ENCODE measurements around the gene XIRP2. TPM values are rescaled to one million over a fixed set of nuclear protein-coding genes. Genes with fewer than 3 reads are reported as not detected.

XIRP2 gene
- total RNA-seq, 1 donor from 2014 or later = not detected

- no peaks in the 10 kb centered on the region for H3K27me3 ChIP-seq
- H3K4me2 ChIP-seq = no peak overlapping the region
- H3F3A ChIP-seq (ENCODE audit: low read depth) = no peaks in the 10 kb centered on the region
- H3K79me2 ChIP-seq (ENCODE audit: low read depth) = no peaks in the 10 kb centered on the region
- no peak for DNase-seq (ENCODE audit: low spot score)
- H3K4me1 ChIP-seq = no peaks in the 10 kb centered on the region
- H3K4me3 Mint-ChIP-seq = no peak overlapping the region
- no peaks in the 10 kb centered on the region for H3K4me1 Mint-ChIP-seq
- TF ChIP-seq EZH2 (IDR thresholded peaks at IDR 0.05) = no peak
- TF ChIP-seq, protein P1, sequence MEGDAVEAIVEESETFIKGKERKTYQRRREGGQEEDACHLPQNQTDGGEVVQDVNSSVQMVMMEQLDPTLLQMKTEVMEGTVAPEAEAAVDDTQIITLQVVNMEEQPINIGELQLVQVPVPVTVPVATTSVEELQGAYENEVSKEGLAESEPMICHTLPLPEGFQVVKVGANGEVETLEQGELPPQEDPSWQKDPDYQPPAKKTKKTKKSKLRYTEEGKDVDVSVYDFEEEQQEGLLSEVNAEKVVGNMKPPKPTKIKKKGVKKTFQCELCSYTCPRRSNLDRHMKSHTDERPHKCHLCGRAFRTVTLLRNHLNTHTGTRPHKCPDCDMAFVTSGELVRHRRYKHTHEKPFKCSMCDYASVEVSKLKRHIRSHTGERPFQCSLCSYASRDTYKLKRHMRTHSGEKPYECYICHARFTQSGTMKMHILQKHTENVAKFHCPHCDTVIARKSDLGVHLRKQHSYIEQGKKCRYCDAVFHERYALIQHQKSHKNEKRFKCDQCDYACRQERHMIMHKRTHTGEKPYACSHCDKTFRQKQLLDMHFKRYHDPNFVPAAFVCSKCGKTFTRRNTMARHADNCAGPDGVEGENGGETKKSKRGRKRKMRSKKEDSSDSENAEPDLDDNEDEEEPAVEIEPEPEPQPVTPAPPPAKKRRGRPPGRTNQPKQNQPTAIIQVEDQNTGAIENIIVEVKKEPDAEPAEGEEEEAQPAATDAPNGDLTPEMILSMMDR (IDR thresholded peaks at IDR 0.05) = no peak
- no peak for TF ChIP-seq EZH2phosphoT487 (IDR thresholded peaks at IDR 0.05)
- peaks cover under 1% of the 10 kb centered on the region for H3K9me3 ChIP-seq (ENCODE audit: low read depth)
- H3K36me3 ChIP-seq = no peaks in the 10 kb centered on the region
- no peak overlapping the region for H2AFZ ChIP-seq (replicated peaks)
- no peaks in the 10 kb centered on the region for H4K20me1 ChIP-seq (ENCODE audit: low read depth)
- no peaks in the 10 kb centered on the region for H3K36me3 Mint-ChIP-seq
- H3K9me3 Mint-ChIP-seq = peaks cover 5% of the 10 kb centered on the region
- H3K27me3 Mint-ChIP-seq (ENCODE audit: insufficient read depth, low read depth) = no peaks in the 10 kb centered on the region
- H3K27ac Mint-ChIP-seq = no peak overlapping the region
- no peak overlapping the region for H3K4me3 ChIP-seq
- no peak overlapping the region for H3K9ac ChIP-seq
- H3K27ac ChIP-seq = no peak overlapping the region
Observed at GRCh38 chr2:166984797-166985196, 96.5 kb downstream of the XIRP2 start.

- Histone ChIP-seq H3K4me2 (no peak overlapping the region), H3K36me3 (no peaks in the 10 kb centered on the region), H3K4me3 (no peak overlapping the region), H3K79me2 (ENCODE audit: low read depth) (no peaks in the 10 kb centered on the region), H3F3A (ENCODE audit: low read depth) (no peaks in the 10 kb centered on the region), H3K9ac (no peak overlapping the region), H3K9me3 (ENCODE audit: low read depth) (no peaks in the 10 kb centered on the region), H3K27ac (no peak overlapping the region), H3K27me3 (no peaks in the 10 kb centered on the region), H4K20me1 (ENCODE audit: low read depth) (no peaks in the 10 kb centered on the region), H2AFZ (replicated peaks) (no peak overlapping the region), H3K4me1 (no peaks in the 10 kb centered on the region)
- H3K9me3 Mint-ChIP-seq = no peaks in the 10 kb centered on the region
- H3K27me3 Mint-ChIP-seq (ENCODE audit: insufficient read depth, low read depth) = peaks cover 2% of the 10 kb centered on the region
- H3K27ac Mint-ChIP-seq = no peak overlapping the region
- no peaks in the 10 kb centered on the region for H3K36me3 Mint-ChIP-seq
- TF ChIP-seq EZH2 (IDR thresholded peaks at IDR 0.05) = no peak
- TF ChIP-seq EZH2phosphoT487 (IDR thresholded peaks at IDR 0.05) = no peak
- TF ChIP-seq, protein P1 (IDR thresholded peaks at IDR 0.05) = no peak
- no peaks in the 10 kb centered on the region for H3K4me1 Mint-ChIP-seq
- H3K4me3 Mint-ChIP-seq = no peak overlapping the region
- DNase-seq (ENCODE audit: low spot score) = no peak
Observed at GRCh38 chr2:166994588-166995336, 106.5 kb downstream of the XIRP2 start.

DNA sequence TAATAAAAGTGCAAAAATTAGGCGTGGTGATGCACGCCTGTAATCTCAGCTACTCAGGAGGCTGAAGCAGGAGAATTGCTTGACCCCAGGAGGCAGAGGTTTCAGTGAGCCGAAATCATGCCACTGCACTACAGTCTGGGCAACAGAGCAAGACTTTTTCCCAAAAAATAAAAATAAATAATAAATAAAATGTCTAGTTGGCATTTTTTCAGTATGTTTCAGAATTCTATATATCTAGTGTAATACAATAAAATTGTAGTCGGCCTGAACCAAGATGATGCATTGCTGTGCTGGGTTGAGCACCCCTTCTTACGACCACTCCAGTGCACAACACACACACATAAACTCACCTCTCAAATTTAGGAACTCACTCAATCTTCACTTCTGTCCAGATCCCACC is 108.2 kb downstream of the XIRP2 start:
- H3K9me3 Mint-ChIP-seq = no peaks in the 10 kb centered on the region
- Histone ChIP-seq H3K36me3 (no peaks in the 10 kb centered on the region), H3K27ac (no peak overlapping the region), H3K4me1 (no peaks in the 10 kb centered on the region), H4K20me1 (ENCODE audit: low read depth) (no peaks in the 10 kb centered on the region), H3K79me2 (ENCODE audit: low read depth) (no peaks in the 10 kb centered on the region), H2AFZ (replicated peaks) (no peak overlapping the region), H3K27me3 (no peaks in the 10 kb centered on the region), H3K4me2 (no peak overlapping the region), H3K9ac (no peak overlapping the region), H3K9me3 (ENCODE audit: low read depth) (no peaks in the 10 kb centered on the region), H3K4me3 (no peak overlapping the region), H3F3A (ENCODE audit: low read depth) (no peaks in the 10 kb centered on the region)
- DNase-seq (ENCODE audit: low spot score) = no peak
- H3K4me3 Mint-ChIP-seq = no peak overlapping the region
- no peaks in the 10 kb centered on the region for H3K4me1 Mint-ChIP-seq
- TF ChIP-seq, protein P1 (IDR thresholded peaks at IDR 0.05) = no peak
- no peak for TF ChIP-seq EZH2 (IDR thresholded peaks at IDR 0.05)
- no peak for TF ChIP-seq EZH2phosphoT487 (IDR thresholded peaks at IDR 0.05)
- no peaks in the 10 kb centered on the region for H3K36me3 Mint-ChIP-seq
- peaks cover 2% of the 10 kb centered on the region for H3K27me3 Mint-ChIP-seq (ENCODE audit: insufficient read depth, low read depth)
- no peak overlapping the region for H3K27ac Mint-ChIP-seq

Data from neural progenitor cell (in vitro differentiated cells).